T-helper 17 cell (primary cell): ENCODE data around the gene CDH4. TPM values are rescaled to one million over a fixed set of nuclear protein-coding genes. Genes with fewer than 3 reads are reported as not detected.
"Not testable (repeated sequence)": the region's sequence is repeated elsewhere in the genome, so short reads cannot be mapped to it uniquely, and the experiment has no call there.

ENCODE experiments used
- ATAC-seq: fragments of 150-1000 bp; cut with Tn5 transposase; 2 replicates; pipeline ENCODE4 v1.10.0; 2021; ENCODE audit warnings: mild to moderate bottlenecking, moderate library complexity
- DNase-seq, 3 donors: peaks; one replicate each; pipeline versions ENCODE4 v3.0.0 to v3.0.0-alpha.2; 2020 to 2021
- H3K9me3 ChIP-seq: one replicate; pipeline ENCODE4 v1.7.0; 2013; ENCODE audit warnings: low read length, mild to moderate bottlenecking; ENCODE audit not compliant: control insufficient read depth, poor library complexity, severe bottlenecking
- H3K27ac Mint-ChIP-seq: one replicate; pipeline ENCODE4 v1.8.0; 2022; ENCODE audit warnings: mild to moderate bottlenecking, moderate library complexity, mixed read lengths
- H3K27me3 Mint-ChIP-seq: one replicate; pipeline ENCODE4 v1.8.0; 2022; ENCODE audit warnings: mixed read lengths
- H3K36me3 Mint-ChIP-seq: one replicate; pipeline ENCODE4 v1.8.0; 2022; ENCODE audit warnings: low read depth, mixed read lengths
- H3K4me1 Mint-ChIP-seq: one replicate; pipeline ENCODE4 v1.8.0; 2022; ENCODE audit warnings: mild to moderate bottlenecking, mixed read lengths
- H3K4me3 Mint-ChIP-seq: one replicate; pipeline ENCODE4 v1.8.0; 2022; ENCODE audit warnings: mild to moderate bottlenecking, moderate library complexity, mixed read lengths
- total RNA-seq, 4 donors: library from RNA in 2 of 4; stranded (reverse) in 2 of 4; gene quantifications; one replicate each; pipeline ENCODE4 v1.2.3 and lab custom pipeline; 2022 to 2026

CDH4 gene
- total RNA-seq, 2 donors from 2014 or later, result 0.55 to 0.67 TPM

DNA sequence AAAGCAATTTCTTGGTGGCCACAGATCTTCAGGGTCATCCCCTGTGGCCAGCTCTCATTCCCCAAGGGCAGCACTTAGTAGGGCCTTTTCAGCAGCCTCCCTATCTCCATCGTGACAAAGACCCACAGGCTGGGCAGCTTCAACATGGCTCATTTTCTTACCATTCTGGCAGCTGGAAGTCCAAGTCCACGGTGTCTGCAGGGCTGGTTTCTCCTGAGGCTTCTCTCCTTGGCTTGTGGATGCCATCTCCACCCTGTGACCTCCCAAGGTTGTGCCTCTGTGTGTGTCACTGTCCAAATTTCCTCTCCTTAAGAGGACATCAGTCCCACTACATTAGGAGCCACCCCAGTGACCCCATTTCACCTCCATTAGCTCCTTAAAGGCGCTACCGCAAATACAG lies 161.7 kb downstream of the CDH4 start:
- no peak for DNase-seq
- Mint-ChIP-seq H3K27ac (no peak overlapping the region), H3K4me1 (no peaks in the 10 kb centered on the region), H3K4me3 (no peak overlapping the region), H3K27me3 (no peaks in the 10 kb centered on the region), H3K36me3 (no peaks in the 10 kb centered on the region)
- no peak for ATAC-seq
- H3K9me3 ChIP-seq, result no peaks in the 10 kb centered on the region

DNA sequence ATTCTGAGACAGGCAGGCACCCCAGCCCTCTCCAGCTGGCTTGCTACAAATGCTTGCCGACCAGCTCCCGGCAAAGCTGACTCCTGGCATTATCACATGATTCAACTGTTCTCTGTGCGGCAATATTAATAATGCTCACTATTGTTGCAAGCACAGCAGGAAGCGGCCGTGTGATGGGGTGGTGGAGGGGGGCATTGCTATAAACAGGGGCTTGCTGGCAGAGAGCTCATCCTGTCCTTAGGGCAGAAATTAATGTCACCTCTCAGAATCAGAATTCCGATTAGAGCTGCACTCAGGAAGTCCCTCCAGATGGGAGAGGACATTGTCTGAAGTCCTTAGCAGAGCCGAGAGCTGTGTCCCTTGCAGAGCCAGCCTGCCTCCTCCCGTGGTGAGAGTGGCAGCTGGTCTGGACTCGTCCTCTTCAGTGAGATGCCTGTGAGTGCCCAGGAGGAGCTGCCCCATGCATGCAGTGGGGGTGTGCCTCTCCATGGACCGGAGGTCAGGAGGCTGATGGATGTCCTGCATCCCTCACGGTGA lies 162.5 kb downstream of the CDH4 start:
- Mint-ChIP-seq H3K4me1 (no peaks in the 10 kb centered on the region), H3K36me3 (no peaks in the 10 kb centered on the region), H3K27me3 (no peaks in the 10 kb centered on the region), H3K4me3 (no peak overlapping the region), H3K27ac (no peak overlapping the region)
- ATAC-seq, result no peak
- no peaks in the 10 kb centered on the region for H3K9me3 ChIP-seq
- DNase-seq, result no peak

DNA sequence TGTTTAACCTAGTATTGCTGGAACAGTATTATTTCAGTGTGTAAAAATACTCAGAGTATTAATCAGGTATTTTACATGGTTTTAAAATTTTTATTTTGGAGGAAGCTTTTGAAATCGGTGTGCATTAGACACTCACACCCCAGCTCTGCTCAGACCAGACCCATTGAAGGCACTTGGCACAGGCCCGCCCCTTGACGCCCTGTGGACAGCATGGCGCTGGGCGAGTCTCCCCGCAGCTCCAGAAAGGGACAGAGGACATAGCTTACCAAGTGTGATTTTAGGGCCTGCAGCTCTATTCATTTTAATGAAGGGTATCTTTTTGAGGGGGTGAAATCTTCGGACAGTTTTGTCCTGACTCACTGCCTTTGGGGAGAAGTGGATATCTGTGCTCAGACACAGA lies 164.5 kb downstream of the CDH4 start:
- H3K4me1 Mint-ChIP-seq, result no peaks in the 10 kb centered on the region
- no peaks in the 10 kb centered on the region for H3K27me3 Mint-ChIP-seq
- ATAC-seq (no peak), DNase-seq (no peak)
- H3K27ac Mint-ChIP-seq, result no peak overlapping the region
- H3K4me3 Mint-ChIP-seq, result no peak overlapping the region
- no peaks in the 10 kb centered on the region for H3K36me3 Mint-ChIP-seq
- H3K9me3 ChIP-seq, result no peaks in the 10 kb centered on the region

DNA sequence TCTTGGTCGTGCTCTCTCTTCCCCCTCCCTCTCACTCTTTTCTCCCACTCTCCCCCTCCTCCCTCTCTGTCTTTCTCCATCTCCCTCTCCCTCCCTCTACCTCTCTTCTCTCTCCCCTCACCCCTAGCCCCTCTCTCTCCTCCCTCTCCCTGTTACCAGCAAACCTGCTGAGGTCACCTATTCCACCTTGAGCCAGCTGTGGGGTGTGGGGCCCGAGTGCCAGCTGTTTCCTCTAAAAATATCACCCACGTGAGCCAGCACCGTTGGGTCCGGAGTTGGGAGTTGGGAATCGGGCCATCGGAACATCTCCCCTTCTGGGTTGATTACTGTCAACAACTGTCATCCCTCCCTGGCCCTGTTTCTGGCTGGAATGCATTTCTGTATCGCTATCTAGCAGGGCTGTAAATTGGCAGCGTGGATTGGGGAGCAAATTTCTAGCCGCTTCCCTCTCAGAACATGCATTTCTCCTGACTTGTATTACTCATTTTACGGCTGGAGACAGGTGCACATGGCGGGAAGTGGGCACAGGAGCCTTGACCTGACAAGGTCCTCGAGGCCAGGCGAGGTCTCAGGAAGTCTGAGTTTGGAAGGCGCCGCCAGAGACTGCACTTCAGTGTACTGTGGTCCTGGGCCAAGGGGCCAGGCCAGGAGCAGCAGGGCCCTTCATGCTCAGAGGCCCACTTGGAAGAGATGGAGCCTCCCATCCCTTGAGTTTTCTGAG lies 165.3 kb downstream of the CDH4 start:
- DNase-seq (no peak), ATAC-seq (no peak)
- Mint-ChIP-seq H3K36me3 (no peaks in the 10 kb centered on the region), H3K4me3 (no peak overlapping the region), H3K27ac (no peak overlapping the region), H3K4me1 (no peaks in the 10 kb centered on the region), H3K27me3 (no peaks in the 10 kb centered on the region)
- H3K9me3 ChIP-seq, result no peaks in the 10 kb centered on the region

DNA sequence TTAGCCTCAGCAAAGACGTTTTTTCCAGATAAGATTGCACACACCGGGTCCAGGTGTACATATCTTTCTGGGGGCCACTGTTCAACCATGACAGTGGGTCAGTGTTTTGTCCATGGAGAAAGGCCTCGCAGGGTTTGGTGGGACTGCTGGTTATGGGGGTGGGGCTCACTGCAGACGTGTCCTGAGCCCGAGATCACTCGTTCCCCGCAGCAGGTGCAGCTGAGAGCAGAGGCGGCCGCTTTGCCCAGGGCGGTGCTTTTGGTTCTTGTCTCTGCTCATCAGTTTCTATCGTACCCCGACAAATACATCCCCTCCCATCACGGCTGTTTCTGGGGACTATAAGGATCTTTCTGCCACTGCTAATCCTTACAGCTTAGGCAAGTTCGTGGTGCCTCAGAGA lies 166.9 kb downstream of the CDH4 start:
- Mint-ChIP-seq H3K4me1 (no peaks in the 10 kb centered on the region), H3K36me3 (no peaks in the 10 kb centered on the region), H3K27ac (no peak overlapping the region), H3K4me3 (no peak overlapping the region), H3K27me3 (no peaks in the 10 kb centered on the region)
- H3K9me3 ChIP-seq, result no peaks in the 10 kb centered on the region
- DNase-seq, result no peak
- ATAC-seq, result no peak

DNA sequence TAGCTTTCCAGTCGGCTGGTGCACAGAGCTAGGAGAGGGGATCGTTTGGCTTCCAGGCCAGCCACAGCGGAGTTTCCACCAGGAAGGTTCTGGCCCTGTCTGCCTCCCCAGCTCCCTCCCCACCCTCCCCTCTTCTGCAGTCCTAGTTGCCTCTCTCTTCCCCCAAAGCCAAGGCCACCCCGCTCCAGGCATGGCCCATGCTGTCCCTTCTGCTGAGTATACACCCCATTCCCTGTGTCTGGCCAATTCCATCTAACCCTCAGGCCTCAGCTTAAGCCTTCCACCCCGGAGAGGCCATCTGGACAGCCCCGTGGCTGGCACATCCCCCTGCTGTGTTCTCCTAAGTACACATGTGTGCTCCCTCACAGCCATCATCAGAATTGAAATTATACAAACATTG lies 167.4 kb downstream of the CDH4 start:
- H3K9me3 ChIP-seq, result no peaks in the 10 kb centered on the region
- Mint-ChIP-seq H3K27ac (no peak overlapping the region), H3K4me1 (no peaks in the 10 kb centered on the region), H3K36me3 (no peaks in the 10 kb centered on the region), H3K27me3 (no peaks in the 10 kb centered on the region), H3K4me3 (no peak overlapping the region)
- ATAC-seq (no peak), DNase-seq (no peak)

DNA sequence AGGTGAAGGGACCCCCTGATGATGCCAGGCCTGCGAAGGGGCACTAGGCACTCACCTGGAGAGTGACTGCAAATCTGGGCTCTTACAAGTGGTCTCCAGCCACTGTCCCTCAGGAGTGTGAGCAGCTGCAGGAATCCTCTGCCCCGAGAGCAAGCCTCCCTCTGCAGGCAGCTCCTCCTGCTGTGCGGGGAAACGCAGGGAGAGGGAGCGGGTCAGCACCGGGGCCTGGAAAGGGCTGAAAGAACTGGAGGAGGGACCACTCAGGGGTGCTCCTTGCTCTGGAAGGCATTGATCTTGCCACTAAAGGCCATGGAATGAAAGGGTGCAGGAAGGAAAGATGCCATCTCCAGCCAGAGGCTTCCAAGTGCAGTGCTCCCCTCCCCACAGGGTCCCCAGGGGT lies 168.0 kb downstream of the CDH4 start:
- DNase-seq (no peak), ATAC-seq (no peak)
- no peaks in the 10 kb centered on the region for H3K27me3 Mint-ChIP-seq
- H3K36me3 Mint-ChIP-seq, result no peaks in the 10 kb centered on the region
- no peak overlapping the region for H3K27ac Mint-ChIP-seq
- no peak overlapping the region for H3K4me3 Mint-ChIP-seq
- no peaks in the 10 kb centered on the region for H3K4me1 Mint-ChIP-seq
- H3K9me3 ChIP-seq, result no peaks in the 10 kb centered on the region

DNA sequence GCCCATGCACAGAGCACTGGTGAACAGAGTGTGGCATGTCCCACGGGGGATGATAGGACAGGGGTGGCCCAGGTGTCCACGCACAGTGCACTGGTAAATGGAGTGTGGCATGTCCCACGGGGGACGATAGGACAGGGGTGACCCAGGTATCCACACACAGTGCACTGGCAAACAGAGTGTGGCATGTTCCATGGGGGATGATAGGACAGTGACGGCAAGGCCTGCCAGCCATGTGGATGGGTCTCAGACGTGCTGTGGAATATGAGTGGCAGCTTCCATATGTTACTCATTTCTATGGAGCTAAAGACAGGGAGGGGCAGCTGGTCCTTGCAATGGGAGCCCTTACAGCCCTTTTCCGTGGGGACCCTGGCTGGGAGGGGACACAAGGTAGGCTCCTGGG lies 168.7 kb downstream of the CDH4 start:
- no peaks in the 10 kb centered on the region for H3K36me3 Mint-ChIP-seq
- DNase-seq (no peak), ATAC-seq (no peak)
- H3K9me3 ChIP-seq, result no peaks in the 10 kb centered on the region
- no peaks in the 10 kb centered on the region for H3K4me1 Mint-ChIP-seq
- no peak overlapping the region for H3K27ac Mint-ChIP-seq
- no peaks in the 10 kb centered on the region for H3K27me3 Mint-ChIP-seq
- H3K4me3 Mint-ChIP-seq, result no peak overlapping the region

DNA sequence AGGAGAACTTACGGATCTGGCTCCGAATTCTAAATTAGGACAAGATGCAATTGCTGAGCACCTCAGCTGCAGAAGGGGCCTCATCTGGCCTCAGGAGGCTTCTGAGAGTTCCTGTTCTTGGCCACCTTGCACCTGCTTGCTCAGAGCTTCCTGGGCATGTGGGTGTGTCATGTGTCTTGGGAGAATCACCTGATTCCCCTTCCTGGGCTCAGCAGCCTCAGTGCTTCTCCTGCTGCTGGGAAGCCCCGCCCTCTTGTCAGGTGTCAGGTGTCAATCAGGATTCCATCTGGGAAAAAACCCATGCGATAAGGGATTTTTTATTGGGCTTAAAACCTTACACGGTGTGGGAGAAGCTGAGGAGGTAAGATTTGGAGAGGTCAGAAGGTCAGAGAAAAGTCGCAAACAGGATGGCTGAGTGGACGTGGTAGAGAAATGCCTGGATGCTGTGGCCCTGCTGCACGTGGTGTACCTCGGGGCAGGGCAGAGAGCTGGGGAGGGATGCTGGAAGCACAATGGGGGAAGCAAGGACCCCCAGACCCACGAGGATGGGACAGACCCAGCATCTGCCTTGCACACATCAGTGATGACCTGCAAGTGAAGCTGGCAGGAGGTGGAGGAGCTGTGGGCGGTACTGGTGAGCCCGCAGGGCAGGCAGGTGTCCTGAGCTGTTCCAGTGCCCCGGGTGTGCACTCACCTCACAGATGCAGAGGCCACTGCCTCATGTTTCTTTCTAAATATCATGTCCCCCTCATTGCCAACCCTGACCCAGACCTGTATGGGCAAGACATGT lies 170.8 kb downstream of the CDH4 start:
- no peaks in the 10 kb centered on the region for H3K36me3 Mint-ChIP-seq
- ATAC-seq (no peak), DNase-seq (no peak)
- H3K27me3 Mint-ChIP-seq, result no peaks in the 10 kb centered on the region
- H3K4me1 Mint-ChIP-seq, result no peaks in the 10 kb centered on the region
- no peak overlapping the region for H3K27ac Mint-ChIP-seq
- H3K9me3 ChIP-seq, result no peaks in the 10 kb centered on the region
- no peak overlapping the region for H3K4me3 Mint-ChIP-seq

DNA sequence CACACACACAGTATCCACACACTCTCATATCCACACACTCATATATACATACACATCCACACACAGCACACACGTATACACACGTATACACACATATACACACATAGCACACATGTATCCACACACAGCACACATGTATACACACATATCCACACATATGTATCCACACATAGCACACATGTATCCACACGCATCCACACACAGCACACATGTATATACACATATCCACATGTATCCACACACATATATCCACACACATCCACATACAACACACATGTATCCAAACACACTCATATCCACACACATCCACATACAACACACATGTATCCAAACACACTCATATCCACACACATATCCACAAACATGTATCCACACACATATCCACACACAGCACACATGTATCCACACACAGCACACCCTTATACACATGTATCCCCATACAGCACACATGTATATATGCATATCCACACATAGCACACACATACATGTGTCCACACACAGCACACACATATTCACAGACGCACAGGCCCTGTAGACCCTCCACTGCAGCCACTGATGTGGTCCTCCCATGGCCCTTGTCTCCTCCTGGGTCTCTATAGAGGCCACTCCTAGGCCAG lies 172.1 kb downstream of the CDH4 start:
- H3K27ac Mint-ChIP-seq, result no peak overlapping the region
- DNase-seq, result no peak
- no peaks in the 10 kb centered on the region for H3K9me3 ChIP-seq
- ATAC-seq, result no peak
- H3K4me3 Mint-ChIP-seq, result no peak overlapping the region
- H3K27me3 Mint-ChIP-seq, result no peaks in the 10 kb centered on the region
- no peaks in the 10 kb centered on the region for H3K4me1 Mint-ChIP-seq
- H3K36me3 Mint-ChIP-seq, result no peaks in the 10 kb centered on the region

DNA sequence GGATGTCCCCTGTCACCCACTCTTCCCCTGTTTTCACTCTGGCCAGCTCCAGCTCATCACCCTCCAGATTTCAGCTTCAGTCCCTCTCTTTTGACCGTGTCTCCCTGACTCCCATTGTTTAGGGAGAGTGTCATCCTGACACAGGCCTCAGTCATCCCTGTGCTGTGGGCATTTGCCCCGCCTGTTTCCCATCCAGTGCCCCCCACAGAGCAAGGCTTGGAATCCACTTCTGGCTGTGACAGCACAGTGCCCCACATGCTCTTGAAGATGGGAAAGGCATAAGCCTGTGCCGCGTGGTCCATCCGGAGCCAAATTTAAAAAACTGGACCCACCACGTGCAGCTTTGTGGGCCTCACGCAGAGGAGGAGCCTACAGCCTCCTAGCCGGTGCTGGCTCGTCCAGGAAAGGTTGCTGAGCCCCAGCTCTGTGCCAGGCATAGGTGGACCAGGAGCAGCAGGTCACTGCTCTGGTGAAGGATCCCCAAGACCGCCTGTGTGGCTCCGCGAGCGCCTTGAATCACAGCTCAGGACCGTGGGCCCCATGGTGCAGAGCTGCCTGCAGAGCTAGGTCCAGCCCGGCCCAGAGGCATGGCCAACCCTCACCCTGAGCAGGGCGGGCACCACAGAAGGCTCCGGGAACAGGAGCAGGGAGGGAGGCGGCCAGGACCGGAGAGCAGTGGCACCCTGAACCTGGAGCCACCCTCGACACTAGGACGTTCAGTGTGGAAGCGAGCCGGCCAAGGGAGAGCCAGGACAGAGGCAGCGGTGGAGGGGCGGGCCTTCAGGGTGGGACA lies 172.8 kb downstream of the CDH4 start:
- H3K4me1 Mint-ChIP-seq, result no peaks in the 10 kb centered on the region
- no peaks in the 10 kb centered on the region for H3K36me3 Mint-ChIP-seq
- H3K4me3 Mint-ChIP-seq, result no peak overlapping the region
- no peak overlapping the region for H3K27ac Mint-ChIP-seq
- DNase-seq, result no peak
- H3K9me3 ChIP-seq, result no peaks in the 10 kb centered on the region
- ATAC-seq, result no peak
- H3K27me3 Mint-ChIP-seq, result no peaks in the 10 kb centered on the region

DNA sequence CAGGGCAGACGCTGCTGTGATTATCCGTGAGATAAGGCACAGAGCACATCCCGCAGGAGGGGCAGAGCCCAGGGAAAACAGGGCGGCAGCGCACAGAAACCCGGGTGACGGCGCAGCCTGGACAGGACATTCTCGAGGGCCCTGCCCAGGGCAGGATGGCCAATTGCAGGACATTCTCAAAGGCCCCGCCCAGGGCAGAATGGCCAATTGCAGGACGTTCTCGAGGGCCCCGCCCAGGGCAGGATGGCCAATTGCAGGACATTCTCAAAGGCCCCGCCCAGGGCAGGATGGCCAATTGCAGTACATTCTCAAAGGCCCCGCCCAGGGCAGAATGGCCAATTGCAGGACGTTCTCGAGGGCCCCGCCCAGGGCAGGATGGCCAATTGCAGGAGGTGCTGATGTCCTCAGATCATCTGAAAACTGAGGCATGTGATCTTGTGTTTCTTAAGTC lies 173.5 kb downstream of the CDH4 start:
- not testable (repeated sequence) for H3K4me1 Mint-ChIP-seq, H3K9me3 ChIP-seq, H3K4me3 Mint-ChIP-seq, DNase-seq, H3K36me3 Mint-ChIP-seq, ATAC-seq, H3K27ac Mint-ChIP-seq, H3K27me3 Mint-ChIP-seq

DNA sequence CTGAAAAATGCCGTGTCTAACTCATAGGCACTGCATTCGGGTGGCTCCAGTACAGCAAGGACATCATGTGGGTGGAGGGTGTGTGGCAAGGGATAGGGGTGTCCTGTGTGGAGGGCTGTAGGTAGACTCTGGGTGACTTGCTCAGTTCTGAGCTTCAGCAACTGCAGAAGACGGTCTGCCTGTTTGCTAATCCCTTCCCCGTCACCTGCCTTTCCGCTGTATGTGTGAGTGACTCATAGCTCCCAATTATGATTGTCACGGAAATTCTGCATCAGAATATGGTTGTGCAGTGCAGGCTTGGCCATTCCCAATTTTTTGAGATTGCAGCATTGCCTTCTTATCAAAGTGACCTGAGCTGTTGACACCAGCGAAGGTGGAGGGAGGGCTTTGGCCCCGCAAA lies 174.3 kb downstream of the CDH4 start:
- ATAC-seq (no peak), DNase-seq (no peak)
- no peak overlapping the region for H3K4me3 Mint-ChIP-seq
- H3K4me1 Mint-ChIP-seq, result no peaks in the 10 kb centered on the region
- H3K9me3 ChIP-seq, result no peaks in the 10 kb centered on the region
- no peak overlapping the region for H3K27ac Mint-ChIP-seq
- no peaks in the 10 kb centered on the region for H3K36me3 Mint-ChIP-seq
- H3K27me3 Mint-ChIP-seq, result no peaks in the 10 kb centered on the region
